H9 (cell line): Measurements from ENCODE around the gene LPCAT1. TPM values are rescaled to one million over a fixed set of nuclear protein-coding genes. Genes with fewer than 3 reads are reported as not detected.
A peak's percentile ranks its signal among the peaks of the same experiment; 100 is the strongest.

Experiments used
- DNase-seq: peaks from one replicate; pipeline ENCODE4 v3.0.0-alpha.2; 2017
- H2AFZ ChIP-seq: one replicate; pipeline ENCODE4 v1.6.1; 2013; ENCODE audit warnings: mild to moderate bottlenecking, low read length, control low read depth, moderate library complexity
- H2AK5ac ChIP-seq: 2 replicates; pipeline ENCODE4 v1.6.1; 2013; ENCODE audit warnings: low read length, control low read depth, mixed read lengths; ENCODE audit not compliant: insufficient read length
- H2BK120ac ChIP-seq: one replicate; pipeline ENCODE4 v1.6.1; 2013; ENCODE audit warnings: low read depth, mild to moderate bottlenecking, low read length, control low read depth, inconsistent platforms; ENCODE audit not compliant: poor library complexity, severe bottlenecking
- H2BK12ac ChIP-seq: 2 replicates; pipeline ENCODE4 v1.6.1; 2013; ENCODE audit warnings: low read length, control low read depth, mixed read lengths, low read depth; ENCODE audit not compliant: insufficient read length
- H2BK15ac ChIP-seq: 2 replicates; pipeline ENCODE4 v1.6.1; 2013; ENCODE audit warnings: low read depth, low read length, control low read depth
- H2BK20ac ChIP-seq: one replicate; pipeline ENCODE4 v1.6.1; 2013; ENCODE audit warnings: low read depth, mild to moderate bottlenecking, low read length, control low read depth, inconsistent platforms; ENCODE audit not compliant: poor library complexity, severe bottlenecking
- H2BK5ac ChIP-seq: 2 replicates; pipeline ENCODE4 v1.6.1; 2013; ENCODE audit warnings: low read length, control low read depth, mixed read lengths; ENCODE audit not compliant: insufficient read length
- H3K14ac ChIP-seq: 2 replicates; pipeline ENCODE4 v1.6.1; 2013; ENCODE audit warnings: low read length, control low read depth; ENCODE audit not compliant: insufficient read depth
- H3K18ac ChIP-seq: 2 replicates; pipeline ENCODE4 v1.6.1; 2013; ENCODE audit warnings: low read depth, mild to moderate bottlenecking, mixed read lengths, low read length, control low read depth; ENCODE audit not compliant: insufficient read length
- H3K23ac ChIP-seq: 2 replicates; pipeline ENCODE4 v1.6.1; 2013; ENCODE audit warnings: low read length, control low read depth, mixed read lengths, low read depth; ENCODE audit not compliant: insufficient read length
- H3K23me2 ChIP-seq: 2 replicates; pipeline ENCODE4 v1.6.1; 2013; ENCODE audit warnings: low read depth, mild to moderate bottlenecking, mixed read lengths, low read length, control low read depth; ENCODE audit not compliant: insufficient read length, poor library complexity, severe bottlenecking
- H3K27ac ChIP-seq: 2 replicates; pipeline ENCODE4 v1.5.1; 2013; ENCODE audit warnings: low read length, control low read depth, mixed read lengths, low read depth; ENCODE audit not compliant: insufficient read length
- H3K27me3 ChIP-seq: 2 replicates; pipeline ENCODE4 v1.6.1; 2013; ENCODE audit warnings: low read length, control low read depth, inconsistent platforms; ENCODE audit not compliant: insufficient read depth
- H3K4ac ChIP-seq: 2 replicates; pipeline ENCODE4 v1.6.1; 2013; ENCODE audit warnings: low read depth, mild to moderate bottlenecking, control low read depth, inconsistent platforms, low read length, moderate library complexity
- H3K4me1 ChIP-seq: 2 replicates; pipeline ENCODE4 v1.6.1; 2013; ENCODE audit warnings: low read length, control low read depth, inconsistent platforms; ENCODE audit not compliant: insufficient read depth
- H3K4me2 ChIP-seq: 2 replicates; pipeline ENCODE4 v1.6.1; 2013; ENCODE audit warnings: low read length, control low read depth, mixed read lengths; ENCODE audit not compliant: insufficient read length, insufficient read depth
- H3K56ac ChIP-seq: 2 replicates; pipeline ENCODE4 v1.6.1; 2013; ENCODE audit warnings: low read depth, mild to moderate bottlenecking, mixed read lengths, low read length, control low read depth; ENCODE audit not compliant: insufficient read length
- H3K79me1 ChIP-seq: 2 replicates; pipeline ENCODE4 v1.6.1; 2013; ENCODE audit warnings: low read depth, mild to moderate bottlenecking, moderate library complexity, low read length, control low read depth, inconsistent platforms; ENCODE audit not compliant: insufficient read depth, poor library complexity, severe bottlenecking
- H3K79me2 ChIP-seq: 2 replicates; pipeline ENCODE4 v1.6.1; 2013; ENCODE audit warnings: low read length, control low read depth, inconsistent platforms; ENCODE audit not compliant: insufficient read depth
- H3K9ac ChIP-seq: 2 replicates; pipeline ENCODE4 v1.6.1; 2013; ENCODE audit warnings: low read length, control low read depth, mixed read lengths; ENCODE audit not compliant: insufficient read length; ENCODE audit errors: extremely low read depth
- H3K9me3 ChIP-seq: one replicate; pipeline ENCODE4 v1.6.1; 2013; ENCODE audit warnings: low read depth, low read length, inconsistent platforms; ENCODE audit not compliant: control insufficient read depth
- H3T11ph ChIP-seq: one replicate; pipeline ENCODE4 v1.6.1; 2013; ENCODE audit warnings: mild to moderate bottlenecking, low read length, control low read depth, inconsistent platforms
- H4K20me1 ChIP-seq: one replicate; pipeline ENCODE4 v1.6.1; 2013; ENCODE audit not compliant: control insufficient read depth, insufficient read length, insufficient read depth
- H4K5ac ChIP-seq: 2 replicates; pipeline ENCODE4 v1.6.1; 2013; ENCODE audit warnings: low read depth, mild to moderate bottlenecking, mixed read lengths, low read length, control low read depth; ENCODE audit not compliant: insufficient read length
- H4K8ac ChIP-seq: replicated peaks from 2 replicates; pipeline ENCODE4 v1.6.1; 2013; ENCODE audit warnings: low read length, control low read depth, mixed read lengths, low read depth; ENCODE audit not compliant: insufficient read length
- H4K91ac ChIP-seq: 2 replicates; pipeline ENCODE4 v1.6.1; 2013; ENCODE audit warnings: low read depth, mild to moderate bottlenecking, moderate library complexity, mixed read lengths, low read length, control low read depth; ENCODE audit not compliant: insufficient read length
- H3K27ac Mint-ChIP-seq, 3 experiments: 2 replicates in 2 of 3; 3 replicates in 1 of 3; pipeline ENCODE4 v1.8.0; 2020 to 2021; ENCODE audit warnings: mixed read lengths in 3 of 3, mild to moderate bottlenecking in 1 of 3, moderate library complexity in 1 of 3
- H3K27me3 Mint-ChIP-seq: 2 replicates; pipeline ENCODE4 v1.8.0; 2021; ENCODE audit warnings: low read depth, mild to moderate bottlenecking, moderate library complexity, mixed read lengths
- H3K36me3 Mint-ChIP-seq, 3 experiments: 2 replicates in 2 of 3; 3 replicates in 1 of 3; pipeline ENCODE4 v1.8.0; 2020 to 2021; ENCODE audit warnings: low read depth in 3 of 3, mixed read lengths in 3 of 3; ENCODE audit not compliant: insufficient read depth in 1 of 3
- H3K4me1 Mint-ChIP-seq, 2 experiments: 2 replicates each; pipeline ENCODE4 v1.8.0; 2020; ENCODE audit warnings: mixed read lengths in 2 of 2
- H3K4me3 Mint-ChIP-seq, 2 experiments: 2 replicates in 1 of 2; 3 replicates in 1 of 2; pipeline ENCODE4 v1.8.0; 2020 to 2021; ENCODE audit warnings: mild to moderate bottlenecking in 2 of 2, mixed read lengths in 2 of 2, moderate library complexity in 1 of 2
- H3K9me3 Mint-ChIP-seq, 2 experiments: 2 replicates in 1 of 2; 3 replicates in 1 of 2; pipeline ENCODE4 v1.8.0; 2020; ENCODE audit warnings: mild to moderate bottlenecking in 2 of 2, mixed read lengths in 2 of 2, moderate library complexity in 1 of 2
- CTCF ChIP-seq: fragments of 200-600 bp; sonication (generic); conservative IDR thresholded peaks from 3 replicates; pipeline ENCODE4 v1.8.0; 2021; ENCODE audit warnings: antibody characterized with exemption, mild to moderate bottlenecking
- WGBS: extraction: QIAGEN DNeasy Blood & Tissue Kit; methylation state at CpG from one replicate; pipeline ENCODE4 v1.1.7; 2013; ENCODE audit warnings: missing lambda C conversion rate, low lambda C conversion rate, mixed read lengths; ENCODE audit not compliant: insufficient read length; ENCODE audit errors: extremely low coverage; 5-methylcytosine and 5-hydroxymethylcytosine counted together
- total RNA-seq: library from RNA; stranded (reverse); gene quantifications from 2 replicates; pipeline ENCODE4 v1.2.1, GENCODE V29; 2021

The LPCAT1 gene
- total RNA-seq, 1 experiment from 2014 or later = 231 TPM

- Histone ChIP-seq H3K23ac (no peak overlapping the region), H3K56ac (no peak overlapping the region), H3K4ac (peak overlapping the region; percentile 2; the same call in 1 of the 2 replicates), H3K27ac (peak overlapping the region; percentile 70), H3K18ac (peak overlapping the region; percentile 49), H2AFZ (no peak overlapping the region), H3K27me3 (no peaks in the 10 kb centered on the region), H3K9ac (no peak overlapping the region), H3K23me2 (no peaks in the 10 kb centered on the region), H4K20me1 (peaks cover 6% of the 10 kb centered on the region), H4K91ac (peak overlapping the region; percentile 96), H3K4me2 (peak overlapping the region; percentile 11), H2AK5ac (no peak overlapping the region), H2BK5ac (no peak overlapping the region), H3K79me1 (peaks cover 7% of the 10 kb centered on the region), H4K5ac (no peak overlapping the region), H3K4me1 (peaks cover 20% of the 10 kb centered on the region), H2BK20ac (no peak overlapping the region), H3K14ac (peak overlapping the region; percentile 76), H3K9me3 (no peaks in the 10 kb centered on the region), H2BK12ac (peak overlapping the region; percentile 65), H3T11ph (no peak overlapping the region), H3K79me2 (peaks cover 58% of the 10 kb centered on the region; the same call in 1 of the 2 replicates), H2BK15ac (no peak overlapping the region; the same call in 1 of the 2 replicates), H2BK120ac (no peak overlapping the region), H4K8ac (no peak overlapping the region)
- Mint-ChIP-seq H3K9me3 (no peaks in the 10 kb centered on the region; a peak in 1 of 5 replicates), H3K27me3 (no peaks in the 10 kb centered on the region), H3K36me3 (peaks cover 30 to 67% (median 51%) of the 10 kb centered on the region in 3 experiments), H3K4me3 (peak overlapping the region; percentile 45 to 68), H3K4me1 (peaks cover 74 to 76% of the 10 kb centered on the region in 2 experiments), H3K27ac (peak overlapping the region; percentile 98 to 99 (median 99))
- peak; percentile 40 for DNase-seq
- no peak for TF ChIP-seq CTCF
- WGBS = no CpG with 5 or more reads among the region's 30 CpGs
These were observed 9.5 kb downstream of the LPCAT1 start for GRCh38 chr5:1514027-1514818.
